ENCODE results near the gene HOXC10.

Gene HOXC10

GRCh38 chr12:53984901-53985691 lies at the start of gene HOXC10:
Gene HOXC10, plus strand, starts transcription at chr12:53985146. Its CDS starts 114 bp downstream, at chr12:53985260.
- peak; percentile 93 for DNase-seq (ENCODE audit: insufficient read length, low spot score)
- TF ChIP-seq POLR2A (IDR thresholded peaks at IDR 0.05; ENCODE audit: low read depth, low read length) = no peak
- peak; percentile 68 for FAIRE-seq

GRCh38 chr12:53935383-53936341 lies 49.3 kb upstream of the HOXC10 start:
- no peak for TF ChIP-seq POLR2A (IDR thresholded peaks at IDR 0.05; ENCODE audit: low read depth, low read length)
- DNase-seq (ENCODE audit: insufficient read length, low spot score) (no peak), FAIRE-seq (no peak)

- no peak for FAIRE-seq
- no peak for DNase-seq (ENCODE audit: insufficient read length, low spot score)
- TF ChIP-seq POLR2A (IDR thresholded peaks at IDR 0.05; ENCODE audit: low read depth, low read length) = no peak
These were observed 47.8 kb upstream of the HOXC10 start for GRCh38 chr12:53937099-53937498.

GRCh38 chr12:53937596-53938325 lies 47.2 kb upstream of the HOXC10 start:
- TF ChIP-seq POLR2A (IDR thresholded peaks at IDR 0.05; ENCODE audit: low read depth, low read length) = no peak
- FAIRE-seq = no peak
- no peak for DNase-seq (ENCODE audit: insufficient read length, low spot score)

- TF ChIP-seq POLR2A (IDR thresholded peaks at IDR 0.05; ENCODE audit: low read depth, low read length) = peak; percentile 62
- DNase-seq (ENCODE audit: insufficient read length, low spot score) (peak; percentile 98), FAIRE-seq (peak; percentile 68)
These were observed 46.4 kb upstream of the HOXC10 start, which contains the start of gene HOXC13 for GRCh38 chr12:53938326-53939140. Gene HOXC13, plus strand, starts transcription at chr12:53938831. Its CDS starts 76 bp downstream, at chr12:53938907.

- FAIRE-seq = no peak
- no peak for TF ChIP-seq POLR2A (IDR thresholded peaks at IDR 0.05; ENCODE audit: low read depth, low read length)
- DNase-seq (ENCODE audit: insufficient read length, low spot score) = peak; percentile 51
These were observed 45.5 kb upstream of the HOXC10 start for GRCh38 chr12:53939141-53940108.

- TF ChIP-seq POLR2A (IDR thresholded peaks at IDR 0.05; ENCODE audit: low read depth, low read length) = no peak
- DNase-seq (ENCODE audit: insufficient read length, low spot score) (no peak), FAIRE-seq (no peak)
These were observed 44.4 kb upstream of the HOXC10 start for GRCh38 chr12:53940443-53941014.

GRCh38 chr12:53941187-53941586 lies 43.8 kb upstream of the HOXC10 start:
- no peak for DNase-seq (ENCODE audit: insufficient read length, low spot score)
- FAIRE-seq = no peak
- no peak for TF ChIP-seq POLR2A (IDR thresholded peaks at IDR 0.05; ENCODE audit: low read depth, low read length)

- TF ChIP-seq POLR2A (IDR thresholded peaks at IDR 0.05; ENCODE audit: low read depth, low read length) = no peak
- no peak for DNase-seq (ENCODE audit: insufficient read length, low spot score)
- no peak for FAIRE-seq
These were observed 43.2 kb upstream of the HOXC10 start for GRCh38 chr12:53941750-53942149.

- DNase-seq (ENCODE audit: insufficient read length, low spot score) = no peak
- FAIRE-seq = no peak
- TF ChIP-seq POLR2A (IDR thresholded peaks at IDR 0.05; ENCODE audit: low read depth, low read length) = no peak
These were observed 42.4 kb upstream of the HOXC10 start for GRCh38 chr12:53942467-53942997.

GRCh38 chr12:53944209-53944608 lies 40.7 kb upstream of the HOXC10 start:
- TF ChIP-seq POLR2A (IDR thresholded peaks at IDR 0.05; ENCODE audit: low read depth, low read length) = no peak
- FAIRE-seq (no peak), DNase-seq (ENCODE audit: insufficient read length, low spot score) (no peak)

Data from H54 (cell line).